ENCODE results near the gene RGS8.

Gene RGS8

GRCh38 chr1:182641561-182641960, 42.8 kb downstream of the RGS8 start:
- TF ChIP-seq CTCF (IDR thresholded peaks at IDR 0.05) (no peak), ZFX (IDR thresholded peaks at IDR 0.05; ENCODE audit: borderline replicate concordance) (no peak)
- H3K27ac ChIP-seq: no peak overlapping the region

DNA sequence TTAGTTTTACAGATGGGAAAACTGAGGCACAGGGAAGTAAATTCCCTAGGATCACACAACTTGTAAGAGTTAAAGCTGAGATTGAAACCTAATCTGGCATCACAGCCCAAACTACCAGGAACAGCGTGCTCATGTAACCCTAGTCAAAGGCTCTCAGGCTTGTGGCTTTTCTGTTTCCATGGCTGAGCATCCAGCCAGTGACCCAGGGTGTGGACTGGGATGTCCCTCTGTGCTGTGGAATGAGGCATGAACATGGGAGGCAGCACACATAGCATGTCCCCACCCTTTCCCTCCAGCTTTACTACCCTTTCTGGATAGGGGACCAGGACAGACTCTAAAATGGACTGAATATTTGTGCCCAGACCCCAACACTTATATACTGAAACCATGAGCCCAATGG, 45.1 kb downstream of the RGS8 start:
- TF ChIP-seq CTCF (IDR thresholded peaks at IDR 0.05): no peak
- TF ChIP-seq ZFX (IDR thresholded peaks at IDR 0.05; ENCODE audit: borderline replicate concordance): no peak
- H3K27ac ChIP-seq: no peak overlapping the region

DNA sequence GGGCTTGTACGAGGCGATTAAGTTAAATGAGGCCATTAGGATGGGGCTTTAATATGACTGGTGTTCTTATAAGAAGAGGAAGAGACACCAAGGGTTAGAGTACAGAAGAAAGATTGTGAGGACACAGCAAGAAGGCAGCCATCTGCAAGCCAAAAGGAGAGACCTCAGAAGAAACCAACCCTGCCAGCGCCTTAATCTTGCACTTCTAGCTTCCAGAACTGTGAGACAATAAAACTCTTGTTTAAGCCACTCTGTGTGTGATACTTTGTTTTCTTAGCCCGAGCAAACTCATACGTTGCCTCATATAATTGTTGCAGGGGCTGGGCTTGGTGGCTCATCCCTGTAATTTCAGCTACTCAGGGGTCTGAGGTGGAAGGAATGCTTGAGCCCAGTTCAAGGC, 46.6 kb downstream of the RGS8 start:
- TF ChIP-seq CTCF (IDR thresholded peaks at IDR 0.05): no peak
- no peak for TF ChIP-seq ZFX (IDR thresholded peaks at IDR 0.05; ENCODE audit: borderline replicate concordance)
- no peak overlapping the region for H3K27ac ChIP-seq

DNA sequence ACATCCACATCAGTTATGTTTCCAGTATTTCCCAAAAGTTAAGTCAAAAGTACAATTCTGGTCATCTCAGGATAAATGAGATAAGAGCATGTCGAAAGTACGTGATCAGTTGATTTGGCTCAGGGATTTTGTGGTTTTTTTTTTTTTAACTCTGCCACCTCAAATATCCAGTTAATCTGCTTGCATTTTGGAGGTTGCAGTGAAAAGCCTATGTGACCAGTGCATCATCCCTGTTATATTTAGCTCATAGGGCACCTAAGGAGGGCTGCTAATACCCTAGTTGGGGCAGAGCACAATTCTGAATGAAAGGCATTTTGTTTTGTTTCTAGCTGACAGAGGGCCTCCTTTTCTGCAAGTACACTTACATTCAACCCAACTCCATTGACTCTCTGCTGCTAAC, 48.5 kb downstream of the RGS8 start:
- H3K27ac ChIP-seq: no peak overlapping the region

More for the DNA sequence above, 48.5 kb downstream of the RGS8 start:
- TF ChIP-seq CTCF (IDR thresholded peaks at IDR 0.05) (no peak), ZFX (IDR thresholded peaks at IDR 0.05; ENCODE audit: borderline replicate concordance) (no peak)

Data from 22Rv1 (cell line).